ENCODE measurements around the gene ATG16L1. TPM values are rescaled to one million over a fixed set of nuclear protein-coding genes. Genes with fewer than 3 reads are reported as not detected.

ATG16L1 gene
- polyA plus RNA-seq, 1 donor (not counting 4 experiments of a cell fraction or from before 2014, with no cell fraction given) = 38.5 TPM

GRCh38 chr2:233203060-233203459 lies 48.4 kb upstream of the ATG16L1 start:
- dilution Hi-C loops (cut with MboI; ENCODE audit: extremely low pct_ligation_motif_present, low sequenced_read_pairs) = no loop called here
- Histone ChIP-seq H3K36me3 (ENCODE audit: control insufficient read depth in 2 of 2, extremely low read depth in 1 of 2, insufficient read depth in 2 of 2, low read length in 2 of 2) (peaks cover 2 to 14% of the 10 kb centered on the region in 2 experiments), H2AFZ (ENCODE audit: control insufficient read depth, low read length) (no peak overlapping the region), H3K4me1 (ENCODE audit: control insufficient read depth, extremely low read depth, insufficient read depth, low read length) (peaks cover 5% of the 10 kb centered on the region), H4K20me1 (ENCODE audit: control insufficient read depth, extremely low read depth, insufficient read depth, low read length) (no peaks in the 10 kb centered on the region), H3K9me1 (ENCODE audit: control insufficient read depth, extremely low read depth, insufficient read depth, low read length) (no peaks in the 10 kb centered on the region), H3K4me3 (ENCODE audit: control insufficient read depth in 2 of 3, extremely low read depth in 1 of 3, insufficient read depth in 2 of 3, low read depth in 1 of 3, low read length in 3 of 3) (no peak overlapping the region), H3K9me3 (ENCODE audit: control insufficient read depth, low read depth, low read length) (peaks cover 4% of the 10 kb centered on the region), H3K27ac (ENCODE audit: control insufficient read depth, insufficient read depth, low read length) (no peak overlapping the region), H3K79me2 (ENCODE audit: control insufficient read depth, insufficient read depth, low read length) (no peaks in the 10 kb centered on the region), H3K27me3 (ENCODE audit: control insufficient read depth, extremely low read depth, insufficient read depth, low read length) (peaks cover 5% of the 10 kb centered on the region), H3K9ac (ENCODE audit: control insufficient read depth, extremely low read depth, insufficient read depth, low read length) (no peak overlapping the region), H3K4me2 (ENCODE audit: control insufficient read depth, extremely low read depth, insufficient read depth, low read depth, low read length) (no peak overlapping the region)
- FAIRE-seq = no peak
- no peak for TF ChIP-seq EZH2 (IDR thresholded peaks at IDR 0.05; ENCODE audit: low read length)
- TF ChIP-seq, protein P1, sequence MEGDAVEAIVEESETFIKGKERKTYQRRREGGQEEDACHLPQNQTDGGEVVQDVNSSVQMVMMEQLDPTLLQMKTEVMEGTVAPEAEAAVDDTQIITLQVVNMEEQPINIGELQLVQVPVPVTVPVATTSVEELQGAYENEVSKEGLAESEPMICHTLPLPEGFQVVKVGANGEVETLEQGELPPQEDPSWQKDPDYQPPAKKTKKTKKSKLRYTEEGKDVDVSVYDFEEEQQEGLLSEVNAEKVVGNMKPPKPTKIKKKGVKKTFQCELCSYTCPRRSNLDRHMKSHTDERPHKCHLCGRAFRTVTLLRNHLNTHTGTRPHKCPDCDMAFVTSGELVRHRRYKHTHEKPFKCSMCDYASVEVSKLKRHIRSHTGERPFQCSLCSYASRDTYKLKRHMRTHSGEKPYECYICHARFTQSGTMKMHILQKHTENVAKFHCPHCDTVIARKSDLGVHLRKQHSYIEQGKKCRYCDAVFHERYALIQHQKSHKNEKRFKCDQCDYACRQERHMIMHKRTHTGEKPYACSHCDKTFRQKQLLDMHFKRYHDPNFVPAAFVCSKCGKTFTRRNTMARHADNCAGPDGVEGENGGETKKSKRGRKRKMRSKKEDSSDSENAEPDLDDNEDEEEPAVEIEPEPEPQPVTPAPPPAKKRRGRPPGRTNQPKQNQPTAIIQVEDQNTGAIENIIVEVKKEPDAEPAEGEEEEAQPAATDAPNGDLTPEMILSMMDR (optimal IDR thresholded peaks at IDR 0.05 in 1 of 3, IDR thresholded peaks at IDR 0.05 in 1 of 3, conservative IDR thresholded peaks at IDR 0.05 in 1 of 3; ENCODE audit: extremely low read depth in 1 of 3, insufficient read depth in 2 of 3, low read length in 3 of 3) = no peak
- no peak for DNase-seq (ENCODE audit: low read depth, low spot score)

GRCh38 chr2:233204286-233204936 lies 47.1 kb upstream of the ATG16L1 start:
- H3K4me1 ChIP-seq (ENCODE audit: control insufficient read depth, extremely low read depth, insufficient read depth, low read length) = peaks cover 18% of the 10 kb centered on the region
- peaks cover 0 to 12% of the 10 kb centered on the region in 2 experiments for H3K36me3 ChIP-seq (ENCODE audit: control insufficient read depth in 2 of 2, extremely low read depth in 1 of 2, insufficient read depth in 2 of 2, low read length in 2 of 2)
- no peaks in the 10 kb centered on the region for H4K20me1 ChIP-seq (ENCODE audit: control insufficient read depth, extremely low read depth, insufficient read depth, low read length)
- H3K27ac ChIP-seq (ENCODE audit: control insufficient read depth, insufficient read depth, low read length) = no peak overlapping the region
- no peak overlapping the region for H3K4me2 ChIP-seq (ENCODE audit: control insufficient read depth, extremely low read depth, insufficient read depth, low read depth, low read length)
- DNase-seq (ENCODE audit: low read depth, low spot score) (no peak), FAIRE-seq (no peak)
- H2AFZ ChIP-seq (ENCODE audit: control insufficient read depth, low read length) = no peak overlapping the region
- H3K27me3 ChIP-seq (ENCODE audit: control insufficient read depth, extremely low read depth, insufficient read depth, low read length) = peaks cover 5% of the 10 kb centered on the region
- peaks cover 4% of the 10 kb centered on the region for H3K9me3 ChIP-seq (ENCODE audit: control insufficient read depth, low read depth, low read length)
- dilution Hi-C loops (cut with MboI; ENCODE audit: extremely low pct_ligation_motif_present, low sequenced_read_pairs) = no loop called here
- no peak overlapping the region for H3K4me3 ChIP-seq (ENCODE audit: control insufficient read depth in 2 of 3, extremely low read depth in 1 of 3, insufficient read depth in 2 of 3, low read depth in 1 of 3, low read length in 3 of 3)
- no peak for TF ChIP-seq EZH2 (IDR thresholded peaks at IDR 0.05; ENCODE audit: low read length)
- TF ChIP-seq, protein P1 (optimal IDR thresholded peaks at IDR 0.05 in 1 of 3, IDR thresholded peaks at IDR 0.05 in 1 of 3, conservative IDR thresholded peaks at IDR 0.05 in 1 of 3; ENCODE audit: extremely low read depth in 1 of 3, insufficient read depth in 2 of 3, low read length in 3 of 3) = no peak
- no peak overlapping the region for H3K9ac ChIP-seq (ENCODE audit: control insufficient read depth, extremely low read depth, insufficient read depth, low read length)
- no peaks in the 10 kb centered on the region for H3K9me1 ChIP-seq (ENCODE audit: control insufficient read depth, extremely low read depth, insufficient read depth, low read length)
- H3K79me2 ChIP-seq (ENCODE audit: control insufficient read depth, insufficient read depth, low read length) = no peaks in the 10 kb centered on the region

All from keratinocyte (primary cell).